ENCODE results near the gene STK38L. TPM values are rescaled to one million over a fixed set of nuclear protein-coding genes. Genes with fewer than 3 reads are reported as not detected.
A peak's percentile ranks its signal among the peaks of the same experiment; 100 is the strongest.

The STK38L gene
- total and polyA plus RNA-seq, 7 donors = 3.7 to 21.2 (median 16.3) TPM

GRCh38 chr12:27244689-27245488 lies 803 bp downstream of the STK38L start:
- Histone ChIP-seq H3K9me3 (no peaks in the 10 kb centered on the region), H3K36me3 (ENCODE audit: insufficient read depth in 1 of 2, low read depth in 1 of 2) (no peaks in the 10 kb centered on the region), H3K27me3 (ENCODE audit: insufficient read depth in 3 of 3, low read length in 2 of 3) (no peaks in the 10 kb centered on the region), H3K4me1 (peaks cover 13% of the 10 kb centered on the region), H3K4me3 (peak overlapping the region; percentile 99), H3K27ac (peak overlapping the region; percentile 81)
- intact Hi-C loops (cut with DNase I) = loop anchor here in 1 of 2 donors (1.0 to 5.0 kb wide), 2 partner anchors 61 to 228 kb away; no protein-coding TSS in a partner anchor
- no peak for TF ChIP-seq CTCF (IDR thresholded peaks at IDR 0.05)
- DNase-seq = no peak
- ATAC-seq = peak in 3 of 4 donors; percentile 42 to 62 (median 42)
- WGBS, 3 donors = 11 to 12% (median 11%) methylated on average over 18 of the region's 18 CpGs

- Histone ChIP-seq H3K36me3 (ENCODE audit: insufficient read depth in 1 of 2, low read depth in 1 of 2) (no peaks in the 10 kb centered on the region), H3K27me3 (ENCODE audit: insufficient read depth in 3 of 3, low read length in 2 of 3) (no peaks in the 10 kb centered on the region), H3K27ac (no peak overlapping the region), H3K4me3 (peak overlapping the region; percentile 99), H3K9me3 (no peaks in the 10 kb centered on the region), H3K4me1 (peaks cover 13% of the 10 kb centered on the region)
- no peak for ATAC-seq
- no peak for DNase-seq
- TF ChIP-seq CTCF (IDR thresholded peaks at IDR 0.05) = no peak
- intact Hi-C loops (cut with DNase I) = loop anchor here in 1 of 2 donors (5.0 kb wide), 1 partner anchor 229 kb away; no protein-coding TSS in a partner anchor
- 86 to 87% (median 86%) methylated on average over 2 of the region's 2 CpGs for WGBS, 3 donors
Measured at GRCh38 chr12:27246141-27246540, 2.1 kb downstream of the STK38L start.

GRCh38 chr12:27246774-27247173 lies 2.7 kb downstream of the STK38L start:
- no peak overlapping the region for H3K27ac ChIP-seq
- no peak for ATAC-seq

GRCh38 chr12:27252934-27253333 lies 8.8 kb downstream of the STK38L start:
- H3K4me3 ChIP-seq = no peak overlapping the region
- no peaks in the 10 kb centered on the region for H3K4me1 ChIP-seq
- H3K27me3 ChIP-seq (ENCODE audit: insufficient read depth in 3 of 3, low read length in 2 of 3) = no peaks in the 10 kb centered on the region
- 80 to 89% (median 86%) methylated on average over 2 of the region's 2 CpGs for WGBS, 3 donors
- no peaks in the 10 kb centered on the region for H3K36me3 ChIP-seq (ENCODE audit: insufficient read depth in 1 of 2, low read depth in 1 of 2)
- no peak for ATAC-seq
- no peaks in the 10 kb centered on the region for H3K9me3 ChIP-seq
- intact Hi-C loops (cut with DNase I) = no loop called here
- DNase-seq = no peak
- TF ChIP-seq CTCF (IDR thresholded peaks at IDR 0.05) = no peak
- no peak overlapping the region for H3K27ac ChIP-seq

More at GRCh38 chr12:27246774-27247173, 2.7 kb downstream of the STK38L start:
- no peak for TF ChIP-seq CTCF (IDR thresholded peaks at IDR 0.05)
- no peaks in the 10 kb centered on the region for H3K27me3 ChIP-seq (ENCODE audit: insufficient read depth in 3 of 3, low read length in 2 of 3)
- H3K36me3 ChIP-seq (ENCODE audit: insufficient read depth in 1 of 2, low read depth in 1 of 2) = no peaks in the 10 kb centered on the region
- peaks cover 13% of the 10 kb centered on the region for H3K4me1 ChIP-seq
- intact Hi-C loops (cut with DNase I) = loop anchor here in 1 of 2 donors (5.0 kb wide), 1 partner anchor 229 kb away; no protein-coding TSS in a partner anchor
- H3K9me3 ChIP-seq = no peaks in the 10 kb centered on the region
- peak overlapping the region; percentile 99 for H3K4me3 ChIP-seq
- DNase-seq = no peak
- WGBS, 3 donors = 79 to 89% (median 87%) methylated on average over 5 of the region's 5 CpGs
